ENCODE measurements around the gene ZNF618.

DNA sequence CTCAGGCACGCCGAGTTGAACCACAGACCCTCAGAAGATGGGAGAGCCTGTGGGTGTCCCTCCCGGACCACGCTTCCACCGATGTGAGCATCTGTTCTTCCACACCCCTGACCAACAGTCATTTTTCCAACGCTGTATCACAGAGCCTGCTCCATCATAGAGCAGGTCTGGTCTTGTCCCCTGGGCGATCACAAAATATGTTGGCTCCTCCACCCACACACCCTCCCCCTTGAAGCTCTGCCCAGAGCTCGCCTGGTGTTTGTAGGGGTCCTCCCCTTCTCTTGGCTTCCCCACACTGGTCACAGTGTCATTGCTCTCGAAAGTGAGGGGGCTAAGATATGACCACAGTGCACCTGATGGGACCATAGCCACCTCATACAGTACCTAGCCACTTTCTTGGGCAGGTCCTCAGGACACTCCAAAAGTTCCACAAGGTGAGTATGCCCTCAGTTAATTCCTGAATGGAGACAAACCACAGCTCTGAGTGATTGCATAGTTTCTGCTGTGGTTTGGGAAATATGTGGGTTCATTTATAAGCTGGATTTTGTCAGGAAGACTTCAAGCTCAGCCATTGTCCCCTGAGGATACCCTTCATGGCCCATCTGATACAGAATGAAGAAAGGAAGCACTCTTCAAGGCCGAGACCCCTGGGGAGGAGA, 3.5 kb upstream of the ZNF618 start:
- TF ChIP-seq, protein P1, sequence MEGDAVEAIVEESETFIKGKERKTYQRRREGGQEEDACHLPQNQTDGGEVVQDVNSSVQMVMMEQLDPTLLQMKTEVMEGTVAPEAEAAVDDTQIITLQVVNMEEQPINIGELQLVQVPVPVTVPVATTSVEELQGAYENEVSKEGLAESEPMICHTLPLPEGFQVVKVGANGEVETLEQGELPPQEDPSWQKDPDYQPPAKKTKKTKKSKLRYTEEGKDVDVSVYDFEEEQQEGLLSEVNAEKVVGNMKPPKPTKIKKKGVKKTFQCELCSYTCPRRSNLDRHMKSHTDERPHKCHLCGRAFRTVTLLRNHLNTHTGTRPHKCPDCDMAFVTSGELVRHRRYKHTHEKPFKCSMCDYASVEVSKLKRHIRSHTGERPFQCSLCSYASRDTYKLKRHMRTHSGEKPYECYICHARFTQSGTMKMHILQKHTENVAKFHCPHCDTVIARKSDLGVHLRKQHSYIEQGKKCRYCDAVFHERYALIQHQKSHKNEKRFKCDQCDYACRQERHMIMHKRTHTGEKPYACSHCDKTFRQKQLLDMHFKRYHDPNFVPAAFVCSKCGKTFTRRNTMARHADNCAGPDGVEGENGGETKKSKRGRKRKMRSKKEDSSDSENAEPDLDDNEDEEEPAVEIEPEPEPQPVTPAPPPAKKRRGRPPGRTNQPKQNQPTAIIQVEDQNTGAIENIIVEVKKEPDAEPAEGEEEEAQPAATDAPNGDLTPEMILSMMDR (conservative IDR thresholded peaks at IDR 0.05; ENCODE audit: low read length), result no peak
- no peak for TF ChIP-seq EZH2phosphoT487 (IDR thresholded peaks at IDR 0.05; ENCODE audit: borderline replicate concordance, low read depth, low read length)
